ENCODE data around the gene FRMPD4.

GRCh38 chrX:12149670-12150407, 11.6 kb downstream of the FRMPD4 start:
- TF ChIP-seq TEAD4 (CRISPR knock-in tag; IDR thresholded peaks at IDR 0.05) (no peak), E2F1 (CRISPR knock-in tag; IDR thresholded peaks at IDR 0.05) (no peak), CBFB (CRISPR knock-in tag; IDR thresholded peaks at IDR 0.05; ENCODE audit: low read depth) (no peak), ZNF396 (CRISPR knock-in tag; IDR thresholded peaks at IDR 0.05; ENCODE audit: borderline replicate concordance) (no peak), GABPB1 (CRISPR knock-in tag; IDR thresholded peaks at IDR 0.05) (no peak)
- TF ChIP-seq, protein P1, sequence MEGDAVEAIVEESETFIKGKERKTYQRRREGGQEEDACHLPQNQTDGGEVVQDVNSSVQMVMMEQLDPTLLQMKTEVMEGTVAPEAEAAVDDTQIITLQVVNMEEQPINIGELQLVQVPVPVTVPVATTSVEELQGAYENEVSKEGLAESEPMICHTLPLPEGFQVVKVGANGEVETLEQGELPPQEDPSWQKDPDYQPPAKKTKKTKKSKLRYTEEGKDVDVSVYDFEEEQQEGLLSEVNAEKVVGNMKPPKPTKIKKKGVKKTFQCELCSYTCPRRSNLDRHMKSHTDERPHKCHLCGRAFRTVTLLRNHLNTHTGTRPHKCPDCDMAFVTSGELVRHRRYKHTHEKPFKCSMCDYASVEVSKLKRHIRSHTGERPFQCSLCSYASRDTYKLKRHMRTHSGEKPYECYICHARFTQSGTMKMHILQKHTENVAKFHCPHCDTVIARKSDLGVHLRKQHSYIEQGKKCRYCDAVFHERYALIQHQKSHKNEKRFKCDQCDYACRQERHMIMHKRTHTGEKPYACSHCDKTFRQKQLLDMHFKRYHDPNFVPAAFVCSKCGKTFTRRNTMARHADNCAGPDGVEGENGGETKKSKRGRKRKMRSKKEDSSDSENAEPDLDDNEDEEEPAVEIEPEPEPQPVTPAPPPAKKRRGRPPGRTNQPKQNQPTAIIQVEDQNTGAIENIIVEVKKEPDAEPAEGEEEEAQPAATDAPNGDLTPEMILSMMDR (IDR thresholded peaks at IDR 0.05), result no peak

All from WTC11 (cell line).